GM18868 (cell line): ENCODE data around the gene PIGBOS1.
"Not testable (repeated sequence)": the region's sequence is repeated elsewhere in the genome, so short reads cannot be mapped to it uniquely, and the experiment has no call there.

ENCODE experiments used
- ATAC-seq: cut with Tn5 transposase; IDR thresholded peaks from one replicate; pipeline ENCODE4 v1.9.1; 2021; ENCODE audit warnings: mild to moderate bottlenecking, moderate library complexity; ENCODE audit not compliant: unreplicated experiment

PIGBOS1 gene

DNA sequence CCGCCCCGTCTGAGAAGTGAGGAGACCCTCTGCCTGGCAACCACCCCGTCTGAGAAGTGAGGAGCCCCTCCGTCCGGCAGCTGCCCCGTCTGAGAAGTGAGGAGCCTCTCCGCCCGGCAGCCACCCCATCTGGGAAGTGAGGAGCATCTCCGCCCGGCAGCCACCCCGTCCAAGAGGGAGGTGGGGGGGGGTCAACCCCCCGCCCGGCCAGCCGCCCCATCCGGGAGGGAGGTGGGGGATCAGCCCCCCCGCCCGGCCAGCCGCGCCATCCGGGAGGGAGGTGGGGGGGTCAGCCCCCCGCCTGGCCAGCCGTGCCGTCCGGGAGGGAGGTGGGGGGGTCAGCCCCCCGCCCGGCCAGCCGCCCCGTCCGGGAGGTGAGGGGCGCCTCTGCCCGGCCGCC is 16.1 kb downstream of the PIGBOS1 start:
- not testable (repeated sequence) for ATAC-seq

DNA sequence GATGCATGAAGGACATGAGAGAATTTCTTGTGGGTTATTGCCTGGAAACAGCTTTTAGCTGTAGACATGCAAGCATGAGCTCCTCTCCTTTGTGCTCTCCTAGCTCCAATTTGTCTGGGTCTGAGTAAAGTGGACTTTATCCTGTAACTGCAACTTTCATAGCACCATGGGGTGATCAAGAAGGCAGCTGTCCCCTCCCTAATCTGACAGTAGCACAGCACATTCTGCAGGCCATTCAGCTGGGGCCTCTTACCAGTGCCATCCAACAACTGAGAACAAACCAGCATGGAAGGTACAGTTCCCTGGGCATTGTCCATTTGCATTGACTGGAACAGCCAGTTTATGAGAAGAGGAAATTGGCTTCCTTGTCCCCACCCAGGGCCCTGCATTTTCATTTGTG is 21.6 kb downstream of the PIGBOS1 start:
- no peak for ATAC-seq

DNA sequence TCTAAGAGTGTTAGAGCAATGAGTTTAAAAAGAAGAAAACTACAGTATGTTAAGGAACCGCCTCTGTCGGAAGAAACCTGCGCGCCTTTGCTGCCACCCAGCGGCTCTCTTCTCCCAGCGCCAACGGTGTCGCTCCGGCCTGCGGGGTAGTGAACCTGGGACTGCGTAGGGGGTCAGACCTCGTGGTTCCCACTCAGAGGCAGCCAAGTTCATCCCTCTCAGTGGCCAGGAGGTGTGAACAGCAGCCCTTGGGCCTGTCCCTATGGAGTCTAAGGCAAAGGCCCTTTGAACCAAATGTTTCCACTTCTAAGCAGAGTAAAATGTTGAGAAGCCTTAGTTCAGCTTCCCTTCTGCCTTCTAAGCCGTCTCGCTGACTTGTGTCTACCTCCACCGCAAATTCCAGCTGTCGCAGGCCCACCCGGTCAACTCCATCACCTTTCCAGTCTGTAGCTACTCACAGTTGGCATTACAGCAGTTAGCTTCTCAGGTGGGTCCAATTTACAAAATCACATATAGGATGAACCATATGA is 28.3 kb downstream of the PIGBOS1 start:
- ATAC-seq: peak; percentile 79

DNA sequence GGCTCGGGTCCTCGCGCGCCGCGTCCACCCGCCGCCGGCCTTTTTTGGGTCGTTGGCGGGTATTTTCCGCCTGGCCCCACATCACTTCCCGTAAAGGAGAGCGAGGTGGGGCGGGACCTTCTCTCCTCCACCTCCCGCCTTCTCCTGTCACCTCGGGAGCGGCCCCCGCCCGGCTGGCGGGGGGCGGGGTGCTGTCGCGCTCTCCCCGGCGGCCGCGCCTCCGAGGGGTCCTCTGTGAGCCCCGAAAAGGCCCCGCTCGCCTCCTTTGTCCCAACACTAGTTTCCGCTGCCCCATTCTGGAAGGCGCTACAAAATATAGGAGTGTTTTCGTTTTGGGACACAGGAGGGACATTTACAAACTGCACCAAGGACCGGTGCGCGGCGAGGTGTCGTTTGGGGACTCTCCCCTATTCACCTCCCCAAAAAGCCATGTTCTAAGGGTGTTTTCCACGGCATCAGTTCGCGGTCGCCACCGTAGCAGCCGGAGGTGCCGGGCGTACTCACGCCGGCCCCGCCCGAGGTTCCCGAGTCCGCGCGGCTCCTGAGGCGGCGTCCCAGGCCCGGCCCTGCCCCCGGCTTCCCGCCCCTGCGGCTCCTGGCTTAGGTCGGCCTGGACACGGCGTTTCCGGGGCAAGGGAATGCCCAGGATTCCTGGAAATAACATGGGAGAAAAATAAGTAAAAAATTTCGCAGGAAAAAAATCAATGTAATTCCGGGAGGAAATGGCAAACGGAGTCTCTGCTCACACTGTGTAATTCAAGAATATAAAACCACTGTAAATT is 29.0 kb downstream of the PIGBOS1 start, which contains the start of gene RAB27A:
Gene RAB27A (minus strand): TSS at position 68 of the 782 bp plus-strand sequence. CDS start 54,879 bp downstream, outside the sequence.
- ATAC-seq: peak; percentile 72

DNA sequence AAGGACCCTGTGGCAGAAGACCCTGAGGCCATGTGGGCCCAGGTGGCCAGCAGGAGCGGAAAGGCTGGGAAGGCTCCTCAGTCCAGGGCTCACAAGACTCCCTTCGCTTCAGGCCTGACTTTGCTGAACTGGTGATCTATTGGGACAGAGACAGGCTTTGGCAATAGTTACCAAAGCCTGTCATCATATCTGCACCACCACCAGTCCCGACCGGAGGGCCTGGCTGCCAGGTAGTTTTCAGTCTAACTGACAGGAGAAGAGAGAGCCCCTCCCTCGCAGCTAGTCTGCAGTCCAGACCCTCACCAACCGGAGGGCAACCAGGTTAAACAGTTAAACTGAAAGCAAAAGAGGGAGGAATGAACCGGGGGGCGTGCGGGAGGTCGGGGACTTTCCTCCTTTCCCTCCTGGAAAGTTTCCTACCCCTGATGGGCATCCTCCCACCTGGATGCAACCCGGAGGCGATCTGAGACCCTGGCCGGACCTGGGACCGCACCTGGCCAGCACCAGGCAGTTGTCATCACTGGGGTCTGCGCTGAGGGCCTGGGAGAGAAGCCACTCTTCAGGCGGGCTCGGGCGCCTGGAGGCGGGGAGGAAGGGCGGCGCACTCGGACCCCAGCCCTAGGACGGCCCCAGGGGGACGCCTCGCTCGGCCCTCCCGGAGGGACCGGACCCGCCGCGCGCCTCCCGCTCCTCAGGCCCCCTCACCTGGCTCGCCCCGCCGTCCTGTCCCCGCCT is 29.7 kb downstream of the PIGBOS1 start:
- ATAC-seq: peak; percentile 35

DNA sequence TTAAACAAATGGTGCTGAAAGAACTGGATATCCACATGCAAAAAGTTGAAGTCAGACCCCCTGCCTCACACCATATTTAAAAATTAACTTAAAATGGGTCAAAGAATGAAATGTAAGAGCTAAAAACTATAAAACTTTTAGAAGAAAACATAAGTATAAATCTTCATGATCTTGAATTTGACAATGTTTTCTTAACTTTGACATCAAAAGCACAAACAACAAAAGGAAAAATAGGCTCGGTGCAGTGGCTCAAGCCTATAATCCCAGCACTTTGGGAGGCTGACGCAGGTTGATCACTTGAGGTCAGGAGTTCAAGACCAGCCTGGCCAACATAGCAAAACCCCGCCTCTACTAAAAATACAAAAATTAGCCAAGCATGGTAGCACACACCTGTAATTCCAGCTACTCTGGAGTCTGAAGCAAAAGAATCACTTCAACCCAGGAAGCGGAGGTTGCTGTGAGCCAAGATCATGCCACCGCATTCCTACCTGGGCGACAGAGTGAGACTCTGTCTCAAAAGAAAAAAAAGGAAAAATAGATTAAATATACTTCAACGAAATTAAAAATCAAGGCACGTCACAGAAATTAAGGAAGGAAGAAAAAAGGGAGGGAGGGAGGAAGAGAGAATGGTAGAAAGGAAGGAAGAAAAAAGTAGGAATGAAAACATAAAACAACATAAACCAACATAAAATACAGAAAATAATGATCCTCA is 30.8 kb downstream of the PIGBOS1 start:
- ATAC-seq: no peak

DNA sequence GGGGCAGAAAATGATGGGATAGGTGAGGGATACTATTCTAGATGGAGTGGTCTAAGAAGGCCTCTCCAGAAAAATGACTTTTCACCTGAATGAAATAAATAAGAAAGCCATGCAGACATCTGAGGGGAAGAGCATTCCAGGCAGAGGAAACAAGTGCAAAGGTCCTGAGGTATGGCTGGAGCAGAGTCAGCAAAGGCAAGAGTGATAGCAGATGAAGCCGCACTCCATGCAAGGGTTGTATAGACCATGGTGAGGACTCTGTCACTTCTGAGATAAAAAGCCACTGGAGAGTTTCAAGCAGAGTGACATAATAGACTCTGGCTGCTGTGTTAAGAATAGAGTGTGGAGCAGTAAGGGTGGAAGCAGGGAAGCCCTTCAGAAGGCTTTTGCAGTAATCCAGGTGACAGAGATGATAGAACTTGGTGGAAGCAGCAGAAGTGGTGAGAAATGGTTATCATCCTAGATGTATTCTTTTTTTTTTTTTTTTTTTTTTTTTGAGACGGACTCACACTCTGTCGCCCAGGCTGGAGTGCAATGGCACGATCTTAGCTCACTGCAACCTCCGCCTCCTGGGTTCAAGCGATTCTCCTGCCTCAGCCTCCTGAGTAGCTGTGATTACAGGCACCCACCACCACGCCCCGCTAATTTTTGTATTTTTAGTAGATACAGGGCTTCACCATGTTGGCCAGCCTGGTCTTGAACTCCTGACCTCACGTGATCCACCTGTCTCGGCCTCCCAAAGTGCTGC is 32.3 kb downstream of the PIGBOS1 start:
- not testable (repeated sequence) for ATAC-seq

DNA sequence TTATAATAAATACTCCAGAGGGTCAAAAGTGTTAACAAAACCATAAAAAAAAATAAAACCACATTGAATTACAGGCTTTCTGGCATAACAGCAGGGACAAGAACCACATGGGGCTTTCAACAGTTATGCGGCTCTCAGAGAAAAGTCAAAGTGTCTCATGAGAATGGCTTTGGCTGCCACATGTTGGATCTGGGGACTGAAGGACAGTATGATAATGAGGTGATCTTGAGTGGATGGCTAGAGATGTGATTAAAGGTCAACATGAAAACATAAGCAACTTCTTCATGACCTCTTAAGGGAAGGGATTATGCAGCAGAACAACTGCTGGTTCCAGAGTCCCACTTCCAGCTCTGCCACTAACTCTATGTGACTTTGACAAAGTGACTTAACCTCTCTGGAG is 34.5 kb downstream of the PIGBOS1 start:
- ATAC-seq: no peak

DNA sequence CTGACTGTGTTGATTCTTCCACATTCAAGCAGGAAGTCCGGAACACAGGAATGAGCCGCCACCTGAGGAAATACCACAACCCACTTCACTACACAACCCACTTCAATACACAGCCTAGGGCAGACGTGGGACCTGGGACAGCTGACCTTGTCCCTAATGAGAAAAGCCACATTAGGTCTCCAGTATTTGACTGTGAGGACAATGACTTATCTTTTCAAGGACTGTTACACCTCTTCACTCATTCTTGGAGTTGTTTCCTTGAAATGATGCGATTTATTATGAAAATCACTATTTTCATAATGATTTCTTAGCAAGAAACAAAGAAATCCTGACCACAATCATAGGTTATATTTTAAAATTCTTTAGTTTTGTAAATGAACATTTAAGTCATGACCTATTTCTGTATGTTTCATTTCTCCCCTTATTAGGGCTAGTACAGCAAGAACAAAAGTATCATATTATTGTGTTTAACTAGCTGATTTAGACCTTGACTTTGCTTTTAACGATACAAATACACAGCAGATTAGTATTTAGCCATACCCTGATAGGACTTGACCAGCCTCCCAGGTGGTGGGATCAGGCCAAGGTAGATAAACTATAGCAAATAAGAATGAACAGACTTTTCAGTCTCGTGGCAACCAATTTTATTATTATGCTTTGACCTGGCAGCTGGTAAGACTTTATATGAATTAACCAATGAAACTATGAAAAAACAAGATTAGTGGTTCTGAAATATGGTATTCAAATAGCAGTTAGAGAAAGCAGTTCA is 35.4 kb downstream of the PIGBOS1 start:
- no peak for ATAC-seq

DNA sequence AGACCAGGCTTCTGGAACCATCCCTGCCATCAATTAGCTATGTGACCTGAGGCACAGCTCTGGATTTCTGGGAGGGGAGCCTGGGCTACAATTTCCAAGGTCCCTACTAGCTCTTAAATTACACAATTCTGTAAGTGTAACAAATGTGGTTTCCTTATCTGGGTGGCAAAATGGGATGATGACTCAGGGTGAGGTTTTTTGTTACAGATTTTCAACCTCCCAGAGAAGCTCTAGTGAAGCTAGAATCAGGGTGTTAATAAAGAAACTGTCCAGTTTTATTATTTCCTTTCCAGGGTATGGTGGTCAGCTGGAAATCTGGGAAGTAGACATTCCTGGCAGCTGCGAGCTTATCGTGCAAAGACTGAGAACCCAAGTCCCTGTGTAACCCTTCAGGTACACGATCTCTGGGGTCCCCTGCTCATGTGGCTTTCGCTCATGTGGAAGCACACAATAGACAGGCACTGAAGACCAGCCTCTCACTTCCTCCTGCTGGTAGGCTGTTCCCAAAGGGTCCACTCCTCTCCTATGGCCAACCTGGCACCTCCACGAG is 36.6 kb downstream of the PIGBOS1 start:
- no peak for ATAC-seq

DNA sequence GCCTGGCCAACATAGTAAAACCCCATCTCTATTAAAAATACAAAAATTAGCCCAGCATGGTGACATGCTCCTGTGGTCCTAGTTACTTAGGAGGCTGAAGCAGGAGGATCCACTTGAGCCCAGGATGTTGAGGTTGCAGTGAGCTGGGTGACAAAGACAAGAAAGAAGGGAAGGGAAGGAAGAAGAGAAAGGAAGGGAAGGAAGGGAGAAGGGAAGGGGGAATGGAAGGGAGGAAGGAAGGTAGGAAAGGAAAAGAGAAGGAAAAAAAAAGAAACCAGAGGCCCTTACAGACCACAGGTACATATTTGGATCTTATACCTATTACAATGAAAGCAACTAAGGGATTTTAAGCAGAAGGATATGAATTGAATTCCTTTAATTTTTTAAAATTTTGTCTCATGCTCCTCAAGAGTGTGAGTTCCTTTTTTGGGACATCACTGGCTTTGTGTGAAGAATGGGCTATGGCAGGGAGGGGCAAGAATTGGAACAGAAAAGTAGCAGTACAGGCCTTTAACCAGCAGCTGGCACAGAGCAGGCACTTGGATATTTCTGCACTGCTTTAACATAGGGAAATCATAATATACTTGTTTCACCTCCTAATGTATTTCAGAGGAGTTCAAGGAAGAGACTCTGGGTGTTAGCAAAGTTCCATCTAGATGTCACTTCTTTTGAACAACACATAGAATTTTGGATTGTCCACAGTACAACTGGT is 37.2 kb downstream of the PIGBOS1 start:
- no peak for ATAC-seq

DNA sequence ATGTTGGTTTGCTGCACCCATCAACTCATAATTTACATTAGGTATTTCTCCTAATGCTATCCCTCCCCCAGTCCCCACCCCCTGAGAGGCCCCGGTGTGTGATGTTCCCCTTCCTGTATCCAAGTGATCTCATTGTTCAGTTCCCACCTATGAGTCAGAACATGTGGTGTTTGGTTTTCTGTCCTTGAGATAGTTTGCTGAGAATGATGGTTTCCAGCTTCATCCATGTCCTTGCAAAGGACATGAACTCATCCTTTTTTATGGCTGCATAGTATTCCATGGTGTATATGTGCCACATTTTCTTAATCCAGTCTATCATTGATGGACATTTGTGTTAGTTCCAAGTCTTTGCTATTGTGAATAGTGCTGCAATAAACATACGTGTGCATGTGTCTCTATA is 38.3 kb downstream of the PIGBOS1 start:
- not testable (repeated sequence) for ATAC-seq

DNA sequence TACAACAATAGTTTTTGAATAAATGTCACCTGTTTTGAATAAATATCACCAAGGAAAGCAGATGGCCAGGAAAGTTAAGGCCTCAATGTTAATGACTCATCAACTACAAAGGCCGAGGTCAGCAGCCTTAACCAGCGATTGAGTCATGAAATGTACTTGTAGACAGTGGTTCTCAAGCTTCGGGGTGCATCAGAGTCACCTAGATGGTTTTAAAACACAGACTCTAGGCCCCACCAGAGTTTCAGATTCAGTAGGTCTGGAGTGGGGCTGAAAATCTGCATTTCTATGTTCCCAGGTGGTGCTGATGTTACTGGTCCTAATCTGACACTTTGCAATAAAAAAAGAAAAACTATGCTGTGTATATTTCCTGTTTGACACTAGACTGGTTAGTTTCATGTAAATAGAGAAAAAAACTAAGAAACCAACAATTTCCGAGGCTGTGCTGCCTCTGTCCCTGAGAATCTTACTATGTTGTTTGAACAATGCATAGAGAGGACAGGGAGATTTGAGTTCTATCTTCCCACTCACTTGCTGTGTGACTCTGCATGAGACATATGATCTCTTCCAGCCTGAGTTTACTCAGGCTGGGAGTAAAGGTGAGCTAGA is 39.1 kb downstream of the PIGBOS1 start:
- peak; percentile 80 for ATAC-seq

DNA sequence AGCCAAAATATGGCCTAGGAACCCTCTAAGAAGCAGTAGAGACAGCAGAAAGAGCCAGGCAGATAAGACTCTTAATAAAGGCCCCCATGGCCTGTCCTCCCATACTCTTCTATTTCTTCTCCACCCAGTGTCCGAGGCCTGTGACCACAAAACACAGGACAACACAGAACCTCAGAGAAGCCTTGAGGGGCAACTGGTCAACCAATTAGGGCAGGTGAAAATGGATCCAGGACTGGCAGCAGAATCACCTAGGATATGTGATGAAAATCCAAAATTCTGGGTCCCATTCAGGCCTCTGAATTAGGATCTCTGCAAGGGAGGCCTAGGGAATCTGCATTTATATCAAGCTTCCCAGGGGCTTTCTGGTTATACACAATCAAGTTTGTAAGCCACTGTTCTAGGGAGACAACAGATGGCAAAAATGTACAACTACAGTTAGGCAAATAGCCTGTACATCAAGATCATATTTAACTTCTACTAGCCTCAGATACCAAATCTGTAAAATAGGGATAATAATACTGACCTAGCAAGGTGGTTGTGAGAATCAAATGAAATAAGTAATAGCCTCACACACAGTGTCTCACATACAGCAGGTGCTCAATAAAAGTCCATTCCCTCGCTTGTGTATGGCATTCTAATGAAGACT is 39.7 kb downstream of the PIGBOS1 start:
- no peak for ATAC-seq

DNA sequence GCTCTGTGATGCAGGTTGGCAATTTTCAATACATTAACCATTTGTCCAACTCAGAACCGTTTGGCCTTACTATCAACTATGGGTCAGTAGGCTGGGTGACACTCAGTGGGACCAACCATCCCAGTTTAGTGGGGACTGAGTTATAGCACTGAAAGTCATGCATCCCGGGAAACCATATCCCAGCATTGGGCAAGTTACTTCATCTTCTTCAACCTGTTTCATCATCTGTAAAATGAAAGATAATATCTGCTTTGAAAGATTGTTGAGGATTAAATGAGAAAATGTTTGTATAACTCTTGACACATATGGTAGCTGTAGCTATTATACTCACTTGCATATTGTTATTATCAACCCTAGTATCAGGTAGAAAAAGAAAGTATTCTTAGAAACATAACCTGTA is 41.2 kb downstream of the PIGBOS1 start:
- ATAC-seq: no peak

DNA sequence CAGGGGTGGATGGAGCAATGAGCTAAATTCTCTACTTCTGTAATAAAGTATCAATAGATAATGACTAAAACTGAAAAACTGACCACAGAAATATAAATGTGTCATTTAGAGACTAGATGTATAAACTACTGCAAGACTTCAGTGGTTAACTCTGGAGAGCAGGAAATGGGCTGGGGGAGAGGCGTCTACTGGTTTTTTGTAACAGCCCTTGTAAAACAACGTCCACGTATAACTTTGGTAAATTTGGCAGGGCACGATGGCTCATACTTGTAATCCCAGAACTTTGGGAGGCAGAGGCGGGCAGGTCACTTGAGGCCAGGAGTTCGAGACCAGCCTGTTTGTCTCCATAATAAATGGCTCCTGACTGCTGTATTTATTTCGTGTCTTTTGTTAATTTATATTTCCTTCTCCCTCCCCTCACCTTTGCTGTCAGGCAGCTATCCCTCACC is 41.8 kb downstream of the PIGBOS1 start:
- ATAC-seq: peak; percentile 58

DNA sequence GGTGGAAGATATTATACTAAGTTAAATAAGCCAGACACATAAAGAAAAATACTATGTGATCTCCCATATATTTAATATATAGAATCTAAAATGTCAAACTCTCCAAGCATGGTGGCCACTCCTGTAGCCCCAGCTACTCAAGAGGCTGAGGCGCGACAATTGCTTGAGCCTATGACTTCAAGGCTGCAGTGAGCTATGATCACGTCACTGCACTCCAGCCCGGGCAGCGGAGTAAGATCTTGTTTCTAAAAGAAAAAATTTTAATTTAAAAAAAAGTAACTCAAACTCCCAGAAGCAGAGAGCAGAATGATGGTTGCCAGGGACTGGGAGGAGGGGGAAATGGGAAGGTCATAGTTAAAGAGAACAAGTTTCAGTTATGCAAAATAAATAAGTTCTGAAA is 42.6 kb downstream of the PIGBOS1 start:
- ATAC-seq: no peak

DNA sequence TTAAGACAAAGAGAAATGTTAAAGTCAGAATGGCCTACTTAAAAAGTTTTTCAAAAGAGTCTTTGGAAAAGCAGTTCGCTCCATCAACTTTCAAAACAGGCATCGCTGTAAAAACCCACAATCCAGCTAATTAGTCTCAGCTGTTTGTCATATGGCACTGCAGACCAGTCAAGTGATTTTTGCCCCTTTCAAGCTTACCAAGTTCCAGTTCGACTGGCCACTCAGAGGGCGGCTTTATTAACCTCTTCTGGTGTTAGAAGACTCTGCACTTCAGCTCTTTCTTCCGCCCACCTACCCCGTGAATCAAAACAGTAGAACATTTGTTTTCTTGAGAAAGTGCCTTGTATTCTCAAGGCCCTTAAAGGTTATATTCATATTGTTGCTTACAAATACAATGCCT is 48.6 kb downstream of the PIGBOS1 start:
- ATAC-seq: no peak
